GM03348 (cell line): ENCODE data around the gene PRKAG1.

Source experiments
- DNase-seq: peaks from one replicate; pipeline ENCODE4 v3.0.0; 2012; ENCODE audit warnings: low spot score

Gene PRKAG1

GRCh38 chr12:48966177-48966895 lies 52.2 kb downstream of the PRKAG1 start:
- DNase-seq = no peak

- DNase-seq = no peak
These were observed 53.2 kb downstream of the PRKAG1 start for GRCh38 chr12:48965298-48965838.

GRCh38 chr12:48961801-48962200 lies 56.8 kb downstream of the PRKAG1 start:
- DNase-seq = no peak

- no peak for DNase-seq
These were observed 57.2 kb downstream of the PRKAG1 start for GRCh38 chr12:48961331-48961730.

GRCh38 chr12:48960834-48961233 lies 57.7 kb downstream of the PRKAG1 start:
- DNase-seq = no peak

GRCh38 chr12:48958049-48958388 lies 60.6 kb downstream of the PRKAG1 start:
- no peak for DNase-seq

- DNase-seq = peak; percentile 98
These were observed 61.2 kb downstream of the PRKAG1 start, which contains the start of gene ARF3 for GRCh38 chr12:48957141-48958048. TSS of gene ARF3 (minus strand) at chr12:48957487. CDS start at chr12:48941095, 16,392 bp downstream.

- peak; percentile 96 for DNase-seq
These were observed 62.1 kb downstream of the PRKAG1 start for GRCh38 chr12:48956279-48957140.

GRCh38 chr12:48954841-48955501 lies 63.6 kb downstream of the PRKAG1 start:
- no peak for DNase-seq

GRCh38 chr12:48954061-48954460 lies 64.5 kb downstream of the PRKAG1 start:
- DNase-seq = no peak

- DNase-seq = no peak
These were observed 65.9 kb downstream of the PRKAG1 start for GRCh38 chr12:48952691-48953090.
